WTC11 (cell line): ENCODE data around the gene ACSL5. TPM values are rescaled to one million over a fixed set of nuclear protein-coding genes. Genes with fewer than 3 reads are reported as not detected.

Experiments
- ATAC-seq: fragments of 200-7000 bp; cut with Tn5 transposase; 2 replicates; pipeline ENCODE4 v1.10.0; 2021; ENCODE audit warnings: mild to moderate bottlenecking, moderate library complexity
- CTCF ChIA-PET: fragments of 300-600 bp; sonication (Branson Sonifier 250); formaldehyde crosslinking; loops from one replicate; lab custom pipeline; 2021; ENCODE audit warnings: antibody characterized with exemption; lab: Charles Lee
- POLR2A ChIA-PET: fragments of 350-600 bp; sonication (Branson Sonifier 250); formaldehyde crosslinking; loops from one replicate; lab custom pipeline; 2021; ENCODE audit warnings: antibody characterized with exemption; lab: Charles Lee
- DNase-seq: peaks from one replicate; pipeline ENCODE4 v3.0.0; 2021; ENCODE audit warnings: low spot score
- H3K27ac Mint-ChIP-seq: 2 replicates; pipeline ENCODE4 v1.8.0; 2021; ENCODE audit warnings: mixed read lengths
- H3K27me3 Mint-ChIP-seq: 2 replicates; pipeline ENCODE4 v1.8.0; 2021; ENCODE audit warnings: low read depth, mild to moderate bottlenecking, moderate library complexity, mixed read lengths
- H3K36me3 Mint-ChIP-seq: 2 replicates; pipeline ENCODE4 v1.8.0; 2021; ENCODE audit warnings: mixed read lengths
- H3K4me1 Mint-ChIP-seq: 2 replicates; pipeline ENCODE4 v1.8.0; 2022; ENCODE audit warnings: mixed read lengths
- H3K4me3 Mint-ChIP-seq: 2 replicates; pipeline ENCODE4 v1.8.0; 2021; ENCODE audit warnings: mild to moderate bottlenecking, moderate library complexity, mixed read lengths
- H3K9me3 Mint-ChIP-seq: 2 replicates; pipeline ENCODE4 v1.8.0; 2021; ENCODE audit warnings: mixed read lengths
- CREM ChIP-seq: sonication (generic); formaldehyde crosslinking; IDR thresholded peaks from 2 replicates; pipeline ENCODE4 v1.8.1; 2022; ENCODE audit warnings: mild to moderate bottlenecking, missing genetic modification reagents, moderate library complexity
- ESRRA ChIP-seq: sonication (generic); formaldehyde crosslinking; IDR thresholded peaks from 2 replicates; pipeline ENCODE4 v1.8.1; 2022; ENCODE audit warnings: mild to moderate bottlenecking, missing genetic modification reagents, borderline replicate concordance
- FOXJ3 ChIP-seq: sonication (generic); formaldehyde crosslinking; IDR thresholded peaks from 2 replicates; pipeline ENCODE4 v1.9.0; 2021; ENCODE audit warnings: missing genetic modification reagents, mild to moderate bottlenecking, borderline replicate concordance
- FOXK1 ChIP-seq: sonication (generic); formaldehyde crosslinking; IDR thresholded peaks from 2 replicates; pipeline ENCODE4 v1.8.0; 2022; ENCODE audit warnings: mild to moderate bottlenecking, moderate library complexity, missing genetic modification reagents
- GABPB1 ChIP-seq: sonication (generic); formaldehyde crosslinking; IDR thresholded peaks from 2 replicates; pipeline ENCODE4 v1.8.1; 2023; ENCODE audit warnings: mild to moderate bottlenecking, missing genetic modification reagents
- GRHL2 ChIP-seq: fragments of 250-450 bp; sonication (Bioruptor Pico); IDR thresholded peaks from 2 replicates; pipeline ENCODE4 v1.8.0; 2022; ENCODE audit warnings: mild to moderate bottlenecking, moderate library complexity; ENCODE audit not compliant: insufficient replicate concordance, severe bottlenecking
- HMGA2 ChIP-seq: fragments of 250-450 bp; sonication (Bioruptor Pico); IDR thresholded peaks from 2 replicates; pipeline ENCODE4 v1.4.0; 2021; ENCODE audit warnings: mild to moderate bottlenecking, moderate library complexity
- IRF2 ChIP-seq: sonication (generic); formaldehyde crosslinking; IDR thresholded peaks from 2 replicates; pipeline ENCODE4 v1.8.0; 2022; ENCODE audit warnings: low read depth, missing genetic modification reagents, borderline replicate concordance
- MXD4 ChIP-seq: fragments of 250-450 bp; sonication (Bioruptor Pico); IDR thresholded peaks from 2 replicates; pipeline ENCODE4 v1.8.0; 2021; ENCODE audit warnings: mild to moderate bottlenecking, moderate library complexity, borderline replicate concordance
- NFYB ChIP-seq: sonication (generic); formaldehyde crosslinking; conservative IDR thresholded peaks from 2 replicates; pipeline ENCODE4 v1.8.0; 2022; ENCODE audit warnings: low read depth, missing genetic modification reagents
- PRRX2 ChIP-seq: fragments of 250-450 bp; sonication (Bioruptor Pico); IDR thresholded peaks from 2 replicates; pipeline ENCODE4 v1.8.0; 2021; ENCODE audit warnings: mild to moderate bottlenecking
- TEAD4 ChIP-seq: sonication (generic); formaldehyde crosslinking; IDR thresholded peaks from 2 replicates; pipeline ENCODE4 v1.8.0; 2022; ENCODE audit warnings: mild to moderate bottlenecking, missing genetic modification reagents
- TP53 ChIP-seq: sonication (generic); formaldehyde crosslinking; IDR thresholded peaks from 2 replicates; pipeline ENCODE4 v1.8.1; 2023; ENCODE audit warnings: mild to moderate bottlenecking, missing genetic modification reagents
- ZNF121 ChIP-seq: sonication (generic); formaldehyde crosslinking; IDR thresholded peaks from 2 replicates; pipeline ENCODE4 v1.8.0; 2023; ENCODE audit warnings: missing genetic modification reagents
- ZNF219 ChIP-seq: sonication (generic); formaldehyde crosslinking; IDR thresholded peaks from 2 replicates; pipeline ENCODE4 v1.8.0; 2023; ENCODE audit warnings: missing genetic modification reagents, mild to moderate bottlenecking, borderline replicate concordance
- ZNF232 ChIP-seq: sonication (generic); formaldehyde crosslinking; IDR thresholded peaks from 2 replicates; pipeline ENCODE4 v1.8.0; 2022; ENCODE audit warnings: mild to moderate bottlenecking, missing genetic modification reagents
- ZNF317 ChIP-seq: sonication (generic); formaldehyde crosslinking; IDR thresholded peaks from 2 replicates; pipeline ENCODE4 v1.8.1; 2023; ENCODE audit warnings: low read depth, mild to moderate bottlenecking, moderate library complexity, missing genetic modification reagents, borderline replicate concordance
- ZNF423 ChIP-seq: fragments of 250-450 bp; sonication (Bioruptor Pico); IDR thresholded peaks from 2 replicates; pipeline ENCODE4 v2.1.2; 2022; ENCODE audit warnings: mild to moderate bottlenecking, moderate library complexity
- total RNA-seq: library from RNA; stranded (reverse); gene quantifications from 3 replicates; pipeline ENCODE4 v1.2.3, GENCODE V29; 2021
- TF ChIP-seq, protein P1 (sequence below): sonication (generic); formaldehyde crosslinking; IDR thresholded peaks from 2 replicates; pipeline ENCODE4 v1.8.1; 2023; ENCODE audit warnings: mild to moderate bottlenecking, missing genetic modification reagents, moderate library complexity
- TF ChIP-seq, protein P2 (sequence below): sonication (generic); formaldehyde crosslinking; IDR thresholded peaks from 2 replicates; pipeline ENCODE4 v1.8.0; 2022; ENCODE audit warnings: mild to moderate bottlenecking, missing genetic modification reagents
- TF ChIP-seq, protein P3 (sequence below): sonication (generic); formaldehyde crosslinking; IDR thresholded peaks from 2 replicates; pipeline ENCODE4 v1.8.0; 2022; ENCODE audit warnings: mild to moderate bottlenecking, missing genetic modification reagents
- TF ChIP-seq, protein P4 (sequence below): sonication (generic); formaldehyde crosslinking; IDR thresholded peaks from 2 replicates; pipeline ENCODE4 v1.8.1; 2022; ENCODE audit warnings: low read depth, mild to moderate bottlenecking, moderate library complexity, missing genetic modification reagents, borderline replicate concordance
- TF ChIP-seq, protein P5 (sequence below): sonication (generic); formaldehyde crosslinking; IDR thresholded peaks from 2 replicates; pipeline ENCODE4 v1.8.1; 2023; ENCODE audit warnings: mild to moderate bottlenecking, missing genetic modification reagents
- TF ChIP-seq, protein P6 (sequence below): sonication (generic); formaldehyde crosslinking; IDR thresholded peaks from 2 replicates; pipeline ENCODE4 v1.8.1; 2023; ENCODE audit warnings: mild to moderate bottlenecking, missing genetic modification reagents
- TF ChIP-seq, protein P7 (sequence below): sonication (generic); formaldehyde crosslinking; IDR thresholded peaks from 2 replicates; pipeline ENCODE4 v1.8.1; 2023; ENCODE audit warnings: mild to moderate bottlenecking, moderate library complexity, missing genetic modification reagents

The ACSL5 gene
- total RNA-seq, 1 experiment from 2014 or later = 0.22 TPM

DNA sequence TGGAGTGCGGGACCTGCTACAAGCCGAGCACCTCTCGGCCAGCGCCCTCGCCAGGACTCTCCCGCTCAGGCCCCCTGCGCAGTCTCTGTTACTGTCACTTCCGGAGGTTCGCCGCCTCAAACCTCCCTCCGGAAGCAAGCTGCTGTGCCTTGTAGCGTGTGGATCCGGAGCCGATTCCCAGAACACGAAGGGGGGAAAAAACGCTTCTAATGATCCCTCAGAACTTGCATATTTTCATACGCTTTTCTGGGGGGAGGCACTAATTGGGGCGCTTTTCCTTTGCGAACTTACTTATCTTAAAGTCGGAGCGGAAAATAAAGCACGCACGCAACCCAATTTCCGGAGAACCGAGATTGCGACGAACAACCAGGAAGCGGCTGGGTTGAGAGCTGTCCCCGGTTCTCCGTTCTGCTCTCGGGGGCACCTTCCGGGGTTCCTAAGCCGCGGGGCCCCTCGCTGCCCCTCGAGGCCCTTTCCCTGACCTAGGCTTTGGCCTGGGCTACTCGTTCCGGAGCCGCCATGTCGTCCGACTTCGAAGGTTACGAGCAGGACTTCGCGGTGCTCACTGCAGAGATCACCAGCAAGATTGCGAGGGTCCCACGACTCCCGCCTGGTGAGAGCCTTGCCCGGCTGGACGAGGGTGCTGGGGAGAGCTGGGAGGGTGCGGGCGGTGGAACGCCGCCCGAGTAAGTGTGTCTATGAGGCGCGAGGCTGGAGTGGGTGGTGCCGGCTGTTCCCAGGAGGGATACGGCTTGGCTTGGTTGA is 73.1 kb downstream of the ACSL5 start, which contains the start of the genes VTI1A and ZDHHC6 (continued):
- TF ChIP-seq ZNF232 (CRISPR knock-in tag) (no peak), GABPB1 (CRISPR knock-in tag) (peak; percentile 47; the same call in 1 of the 2 replicates), HMGA2 (0 out of 2 replicates have a peak, but pooled peaks have one; percentile 18), ZNF317 (CRISPR knock-in tag) (no peak), ZNF423 (CRISPR knock-in tag) (no peak), ZNF121 (CRISPR knock-in tag) (no peak)
- TF ChIP-seq, protein P1, sequence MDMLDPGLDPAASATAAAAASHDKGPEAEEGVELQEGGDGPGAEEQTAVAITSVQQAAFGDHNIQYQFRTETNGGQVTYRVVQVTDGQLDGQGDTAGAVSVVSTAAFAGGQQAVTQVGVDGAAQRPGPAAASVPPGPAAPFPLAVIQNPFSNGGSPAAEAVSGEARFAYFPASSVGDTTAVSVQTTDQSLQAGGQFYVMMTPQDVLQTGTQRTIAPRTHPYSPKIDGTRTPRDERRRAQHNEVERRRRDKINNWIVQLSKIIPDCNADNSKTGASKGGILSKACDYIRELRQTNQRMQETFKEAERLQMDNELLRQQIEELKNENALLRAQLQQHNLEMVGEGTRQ = no peak
- TF ChIP-seq, protein P2, sequence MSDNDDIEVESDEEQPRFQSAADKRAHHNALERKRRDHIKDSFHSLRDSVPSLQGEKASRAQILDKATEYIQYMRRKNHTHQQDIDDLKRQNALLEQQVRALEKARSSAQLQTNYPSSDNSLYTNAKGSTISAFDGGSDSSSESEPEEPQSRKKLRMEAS (CRISPR knock-in tag) = peak; percentile 63
- TF ChIP-seq, protein P3, sequence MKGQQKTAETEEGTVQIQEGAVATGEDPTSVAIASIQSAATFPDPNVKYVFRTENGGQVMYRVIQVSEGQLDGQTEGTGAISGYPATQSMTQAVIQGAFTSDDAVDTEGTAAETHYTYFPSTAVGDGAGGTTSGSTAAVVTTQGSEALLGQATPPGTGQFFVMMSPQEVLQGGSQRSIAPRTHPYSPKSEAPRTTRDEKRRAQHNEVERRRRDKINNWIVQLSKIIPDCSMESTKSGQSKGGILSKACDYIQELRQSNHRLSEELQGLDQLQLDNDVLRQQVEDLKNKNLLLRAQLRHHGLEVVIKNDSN (CRISPR knock-in tag) = no peak

DNA sequence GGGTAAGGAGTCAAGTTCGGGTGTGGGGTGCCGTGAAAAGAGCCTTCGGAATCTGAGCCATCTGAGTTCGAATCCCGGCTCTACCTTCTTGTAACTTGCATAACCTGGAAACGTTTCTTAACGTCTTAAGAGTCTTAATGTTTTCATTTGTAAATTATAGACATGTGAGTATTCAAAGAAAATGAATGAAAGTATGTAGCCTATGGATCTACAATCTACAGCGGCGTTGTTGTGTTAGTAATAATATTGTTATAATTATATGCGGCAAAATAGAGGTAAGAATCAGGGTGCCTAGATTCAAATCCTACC is 73.7 kb downstream of the ACSL5 start:
- CTCF ChIA-PET = interaction anchor here (1.7 kb wide), 1 partner anchor 24 kb away, joined by 7 read pairs; no protein-coding TSS in a partner anchor
- Mint-ChIP-seq H3K9me3 (no peaks in the 10 kb centered on the region), H3K27me3 (no peaks in the 10 kb centered on the region; the same call in 1 of the 2 replicates), H3K4me1 (peaks cover 16% of the 10 kb centered on the region), H3K27ac (peak overlapping the region; percentile 95), H3K36me3 (peaks cover 20% of the 10 kb centered on the region; the same call in 1 of the 2 replicates), H3K4me3 (peak overlapping the region; percentile 93)
- POLR2A ChIA-PET = no interaction called here
- ATAC-seq (no peak), DNase-seq (no peak)
- no peak for TF ChIP-seq NFYB (CRISPR knock-in tag)
- no peak for TF ChIP-seq MXD4 (CRISPR knock-in tag)
- TF ChIP-seq, protein P4, sequence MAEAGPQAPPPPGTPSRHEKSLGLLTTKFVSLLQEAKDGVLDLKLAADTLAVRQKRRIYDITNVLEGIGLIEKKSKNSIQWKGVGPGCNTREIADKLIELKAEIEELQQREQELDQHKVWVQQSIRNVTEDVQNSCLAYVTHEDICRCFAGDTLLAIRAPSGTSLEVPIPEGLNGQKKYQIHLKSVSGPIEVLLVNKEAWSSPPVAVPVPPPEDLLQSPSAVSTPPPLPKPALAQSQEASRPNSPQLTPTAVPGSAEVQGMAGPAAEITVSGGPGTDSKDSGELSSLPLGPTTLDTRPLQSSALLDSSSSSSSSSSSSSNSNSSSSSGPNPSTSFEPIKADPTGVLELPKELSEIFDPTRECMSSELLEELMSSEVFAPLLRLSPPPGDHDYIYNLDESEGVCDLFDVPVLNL (CRISPR knock-in tag) = no peak
- TF ChIP-seq, protein P5, sequence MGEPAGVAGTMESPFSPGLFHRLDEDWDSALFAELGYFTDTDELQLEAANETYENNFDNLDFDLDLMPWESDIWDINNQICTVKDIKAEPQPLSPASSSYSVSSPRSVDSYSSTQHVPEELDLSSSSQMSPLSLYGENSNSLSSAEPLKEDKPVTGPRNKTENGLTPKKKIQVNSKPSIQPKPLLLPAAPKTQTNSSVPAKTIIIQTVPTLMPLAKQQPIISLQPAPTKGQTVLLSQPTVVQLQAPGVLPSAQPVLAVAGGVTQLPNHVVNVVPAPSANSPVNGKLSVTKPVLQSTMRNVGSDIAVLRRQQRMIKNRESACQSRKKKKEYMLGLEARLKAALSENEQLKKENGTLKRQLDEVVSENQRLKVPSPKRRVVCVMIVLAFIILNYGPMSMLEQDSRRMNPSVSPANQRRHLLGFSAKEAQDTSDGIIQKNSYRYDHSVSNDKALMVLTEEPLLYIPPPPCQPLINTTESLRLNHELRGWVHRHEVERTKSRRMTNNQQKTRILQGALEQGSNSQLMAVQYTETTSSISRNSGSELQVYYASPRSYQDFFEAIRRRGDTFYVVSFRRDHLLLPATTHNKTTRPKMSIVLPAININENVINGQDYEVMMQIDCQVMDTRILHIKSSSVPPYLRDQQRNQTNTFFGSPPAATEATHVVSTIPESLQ (CRISPR knock-in tag) = no peak
- TF ChIP-seq, protein P1 = no peak
- TF ChIP-seq FOXK1 (CRISPR knock-in tag) = no peak
- no peak for TF ChIP-seq PRRX2 (CRISPR knock-in tag)
- no peak for TF ChIP-seq IRF2 (CRISPR knock-in tag)
- TF ChIP-seq, protein P3 (CRISPR knock-in tag) = no peak
- TF ChIP-seq, protein P6, sequence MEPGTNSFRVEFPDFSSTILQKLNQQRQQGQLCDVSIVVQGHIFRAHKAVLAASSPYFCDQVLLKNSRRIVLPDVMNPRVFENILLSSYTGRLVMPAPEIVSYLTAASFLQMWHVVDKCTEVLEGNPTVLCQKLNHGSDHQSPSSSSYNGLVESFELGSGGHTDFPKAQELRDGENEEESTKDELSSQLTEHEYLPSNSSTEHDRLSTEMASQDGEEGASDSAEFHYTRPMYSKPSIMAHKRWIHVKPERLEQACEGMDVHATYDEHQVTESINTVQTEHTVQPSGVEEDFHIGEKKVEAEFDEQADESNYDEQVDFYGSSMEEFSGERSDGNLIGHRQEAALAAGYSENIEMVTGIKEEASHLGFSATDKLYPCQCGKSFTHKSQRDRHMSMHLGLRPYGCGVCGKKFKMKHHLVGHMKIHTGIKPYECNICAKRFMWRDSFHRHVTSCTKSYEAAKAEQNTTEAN (CRISPR knock-in tag) = no peak
- no peak for TF ChIP-seq ESRRA (CRISPR knock-in tag)
- no peak for TF ChIP-seq ZNF219 (CRISPR knock-in tag)
- no peak for TF ChIP-seq TEAD4 (CRISPR knock-in tag)
- TF ChIP-seq CREM (CRISPR knock-in tag) = no peak
- TF ChIP-seq FOXJ3 = no peak
- TF ChIP-seq, protein P7, sequence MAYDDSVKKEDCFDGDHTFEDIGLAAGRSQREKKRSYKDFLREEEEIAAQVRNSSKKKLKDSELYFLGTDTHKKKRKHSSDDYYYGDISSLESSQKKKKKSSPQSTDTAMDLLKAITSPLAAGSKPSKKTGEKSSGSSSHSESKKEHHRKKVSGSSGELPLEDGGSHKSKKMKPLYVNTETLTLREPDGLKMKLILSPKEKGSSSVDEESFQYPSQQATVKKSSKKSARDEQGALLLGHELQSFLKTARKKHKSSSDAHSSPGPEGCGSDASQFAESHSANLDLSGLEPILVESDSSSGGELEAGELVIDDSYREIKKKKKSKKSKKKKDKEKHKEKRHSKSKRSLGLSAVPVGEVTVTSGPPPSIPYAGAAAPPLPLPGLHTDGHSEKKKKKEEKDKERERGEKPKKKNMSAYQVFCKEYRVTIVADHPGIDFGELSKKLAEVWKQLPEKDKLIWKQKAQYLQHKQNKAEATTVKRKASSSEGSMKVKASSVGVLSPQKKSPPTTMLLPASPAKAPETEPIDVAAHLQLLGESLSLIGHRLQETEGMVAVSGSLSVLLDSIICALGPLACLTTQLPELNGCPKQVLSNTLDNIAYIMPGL = no peak
- TF ChIP-seq GRHL2 (CRISPR knock-in tag) = no peak
- TF ChIP-seq TP53 = no peak
